ENCODE data around the gene ROR1.

Gene ROR1

GRCh38 chr1:64004451-64005025 lies 230.7 kb downstream of the ROR1 start:
- no peak for FAIRE-seq
- DNase-seq (ENCODE audit: low spot score) = no peak

GRCh38 chr1:64005801-64006200 lies 232.0 kb downstream of the ROR1 start:
- no peak for FAIRE-seq
- DNase-seq (ENCODE audit: low spot score) = no peak

- FAIRE-seq (no peak), DNase-seq (ENCODE audit: low spot score) (peak; percentile 73)
Observed at GRCh38 chr1:64006276-64007051, 232.6 kb downstream of the ROR1 start.

GRCh38 chr1:64010316-64010715 lies 236.5 kb downstream of the ROR1 start:
- FAIRE-seq (no peak), DNase-seq (ENCODE audit: low spot score) (no peak)

- no peak for FAIRE-seq
- no peak for DNase-seq (ENCODE audit: low spot score)
Observed at GRCh38 chr1:64013395-64013794, 239.6 kb downstream of the ROR1 start.

GRCh38 chr1:64019818-64020217 lies 246.0 kb downstream of the ROR1 start:
- FAIRE-seq = no peak
- DNase-seq (ENCODE audit: low spot score) = peak; percentile 26

- FAIRE-seq = no peak
- no peak for DNase-seq (ENCODE audit: low spot score)
Observed at GRCh38 chr1:64021066-64021465, 247.2 kb downstream of the ROR1 start.

GRCh38 chr1:64025051-64025450 lies 251.2 kb downstream of the ROR1 start:
- no peak for FAIRE-seq
- no peak for DNase-seq (ENCODE audit: low spot score)

- DNase-seq (ENCODE audit: low spot score) (no peak), FAIRE-seq (no peak)
Observed at GRCh38 chr1:64029037-64029436, 255.2 kb downstream of the ROR1 start.

- FAIRE-seq = no peak
Observed at GRCh38 chr1:64030411-64030810, 256.6 kb downstream of the ROR1 start.

GRCh38 chr1:64031236-64031635 lies 257.4 kb downstream of the ROR1 start:
- DNase-seq (ENCODE audit: low spot score) (no peak), FAIRE-seq (no peak)

More at GRCh38 chr1:64030411-64030810, 256.6 kb downstream of the ROR1 start:
- no peak for DNase-seq (ENCODE audit: low spot score)

- no peak for FAIRE-seq
Observed at GRCh38 chr1:64033667-64034220, 259.9 kb downstream of the ROR1 start.

GRCh38 chr1:64036549-64036948 lies 262.7 kb downstream of the ROR1 start:
- DNase-seq (ENCODE audit: low spot score) (no peak), FAIRE-seq (no peak)

More at GRCh38 chr1:64033667-64034220, 259.9 kb downstream of the ROR1 start:
- no peak for DNase-seq (ENCODE audit: low spot score)

- no peak for DNase-seq (ENCODE audit: low spot score)
- no peak for FAIRE-seq
Observed at GRCh38 chr1:64038119-64038518, 264.3 kb downstream of the ROR1 start.

GRCh38 chr1:64038965-64039364 lies 265.1 kb downstream of the ROR1 start:
- no peak for FAIRE-seq
- DNase-seq (ENCODE audit: low spot score) = no peak

GRCh38 chr1:64039390-64039926 lies 265.6 kb downstream of the ROR1 start:
- FAIRE-seq (peak; percentile 35), DNase-seq (ENCODE audit: low spot score) (peak; percentile 84)

GRCh38 chr1:64041371-64042131 lies 267.7 kb downstream of the ROR1 start:
- no peak for DNase-seq (ENCODE audit: low spot score)
- FAIRE-seq = peak; percentile 35

- peak; percentile 60 for DNase-seq (ENCODE audit: low spot score)
- peak; percentile 23 for FAIRE-seq
Observed at GRCh38 chr1:64042331-64043100, 268.7 kb downstream of the ROR1 start.

GRCh38 chr1:64043288-64043687 lies 269.5 kb downstream of the ROR1 start:
- DNase-seq (ENCODE audit: low spot score) = no peak
- no peak for FAIRE-seq

- FAIRE-seq = no peak
- peak; percentile 47 for DNase-seq (ENCODE audit: low spot score)
Observed at GRCh38 chr1:64043976-64044375, 270.2 kb downstream of the ROR1 start.

- DNase-seq (ENCODE audit: low spot score) = no peak
- no peak for FAIRE-seq
Observed at GRCh38 chr1:64046243-64046642, 272.4 kb downstream of the ROR1 start.
